ENCODE measurements around the gene ZNF646.

The ZNF646 gene

GRCh38 chr16:31073970-31074813, at the start of gene ZNF646, which contains the start of gene ZNF668:
Gene ZNF646, plus strand, starts transcription at chr16:31074422. Its CDS starts 1,903 bp downstream, at chr16:31076325.
Gene ZNF668, minus strand, starts transcription at chr16:31074240. Its CDS starts 9,781 bp downstream, at chr16:31064459.
- DNase-seq (ENCODE audit: insufficient read length, low spot score) (peak; percentile 95), FAIRE-seq (no peak)
- TF ChIP-seq, protein P1, sequence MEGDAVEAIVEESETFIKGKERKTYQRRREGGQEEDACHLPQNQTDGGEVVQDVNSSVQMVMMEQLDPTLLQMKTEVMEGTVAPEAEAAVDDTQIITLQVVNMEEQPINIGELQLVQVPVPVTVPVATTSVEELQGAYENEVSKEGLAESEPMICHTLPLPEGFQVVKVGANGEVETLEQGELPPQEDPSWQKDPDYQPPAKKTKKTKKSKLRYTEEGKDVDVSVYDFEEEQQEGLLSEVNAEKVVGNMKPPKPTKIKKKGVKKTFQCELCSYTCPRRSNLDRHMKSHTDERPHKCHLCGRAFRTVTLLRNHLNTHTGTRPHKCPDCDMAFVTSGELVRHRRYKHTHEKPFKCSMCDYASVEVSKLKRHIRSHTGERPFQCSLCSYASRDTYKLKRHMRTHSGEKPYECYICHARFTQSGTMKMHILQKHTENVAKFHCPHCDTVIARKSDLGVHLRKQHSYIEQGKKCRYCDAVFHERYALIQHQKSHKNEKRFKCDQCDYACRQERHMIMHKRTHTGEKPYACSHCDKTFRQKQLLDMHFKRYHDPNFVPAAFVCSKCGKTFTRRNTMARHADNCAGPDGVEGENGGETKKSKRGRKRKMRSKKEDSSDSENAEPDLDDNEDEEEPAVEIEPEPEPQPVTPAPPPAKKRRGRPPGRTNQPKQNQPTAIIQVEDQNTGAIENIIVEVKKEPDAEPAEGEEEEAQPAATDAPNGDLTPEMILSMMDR (IDR thresholded peaks at IDR 0.05; ENCODE audit: insufficient read depth, missing control alignments), result no peak

DNA sequence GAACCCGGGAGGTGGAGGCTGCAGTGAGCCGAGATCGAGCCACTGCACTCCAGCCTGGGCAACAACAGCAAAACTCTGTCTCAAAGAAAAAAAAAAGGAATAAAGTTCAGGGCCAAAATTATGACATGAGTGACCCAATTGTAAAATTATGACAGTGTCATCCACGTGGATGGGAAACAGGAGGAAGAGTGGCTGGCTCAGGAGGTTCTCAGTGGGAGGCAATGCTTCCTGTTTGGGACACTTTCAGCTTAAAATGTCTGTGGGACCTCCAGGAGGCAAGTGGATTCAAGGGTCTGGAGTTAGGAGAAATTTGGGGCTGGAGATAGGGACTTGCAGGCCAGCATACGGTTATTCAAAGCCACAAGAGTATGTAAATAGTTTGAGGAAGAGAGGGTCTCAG, 48.9 kb upstream of the ZNF646 start:
- FAIRE-seq, result no peak
- no peak for DNase-seq (ENCODE audit: insufficient read length, low spot score)
- TF ChIP-seq, protein P1 (IDR thresholded peaks at IDR 0.05; ENCODE audit: insufficient read depth, missing control alignments), result no peak

DNA sequence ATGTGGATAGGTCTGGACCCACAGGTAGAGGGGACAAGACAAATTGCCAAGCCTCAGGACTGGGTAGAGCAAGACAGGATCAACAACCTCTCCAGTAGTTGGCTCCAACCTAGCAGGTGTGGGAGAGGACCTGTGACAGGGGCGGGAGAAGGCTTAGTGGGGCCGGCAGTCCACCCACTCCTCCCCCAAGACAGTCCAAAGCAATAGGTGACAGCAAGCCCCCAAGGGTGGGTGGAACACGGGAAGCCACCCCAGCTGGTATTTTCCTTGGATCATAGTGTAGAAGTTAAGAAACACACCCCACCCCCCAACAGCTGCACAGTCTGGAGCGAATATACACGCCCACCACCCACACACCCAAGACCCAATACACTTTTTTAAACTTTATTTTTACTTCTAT, 45.0 kb upstream of the ZNF646 start:
- TF ChIP-seq, protein P1 (IDR thresholded peaks at IDR 0.05; ENCODE audit: insufficient read depth, missing control alignments), result no peak
- FAIRE-seq, result no peak
- DNase-seq (ENCODE audit: insufficient read length, low spot score), result no peak

DNA sequence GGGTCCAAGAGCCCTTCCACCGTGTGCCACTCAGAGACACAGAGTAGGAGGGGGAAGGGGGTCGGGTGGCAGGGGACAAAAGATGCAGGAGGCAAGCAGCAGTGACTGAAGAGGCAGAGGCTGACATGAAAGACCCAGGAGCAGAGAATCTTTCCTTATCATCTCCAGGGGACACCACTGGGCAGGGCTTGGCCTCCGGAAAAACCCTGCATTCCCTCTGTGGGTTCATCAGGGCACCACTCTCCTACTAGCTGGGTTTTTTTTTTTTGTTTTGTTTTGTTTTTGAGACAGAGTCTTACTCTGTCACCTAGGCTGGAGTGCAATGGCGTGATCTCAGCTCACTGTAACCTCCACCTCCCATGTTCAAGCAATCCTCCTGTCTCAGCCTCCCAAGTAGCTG, 42.9 kb upstream of the ZNF646 start:
- FAIRE-seq (no peak), DNase-seq (ENCODE audit: insufficient read length, low spot score) (no peak)
- TF ChIP-seq, protein P1 (IDR thresholded peaks at IDR 0.05; ENCODE audit: insufficient read depth, missing control alignments), result no peak

GRCh38 chr16:31032736-31033708, 41.2 kb upstream of the ZNF646 start, which contains the start of gene STX4:
Gene STX4, plus strand, starts transcription at chr16:31033558. Its CDS starts 248 bp downstream, at chr16:31033806.
- peak; percentile 81 for DNase-seq (ENCODE audit: insufficient read length, low spot score)
- TF ChIP-seq, protein P1 (IDR thresholded peaks at IDR 0.05; ENCODE audit: insufficient read depth, missing control alignments), result no peak
- no peak for FAIRE-seq

- TF ChIP-seq, protein P1 (IDR thresholded peaks at IDR 0.05; ENCODE audit: insufficient read depth, missing control alignments), result no peak
- DNase-seq (ENCODE audit: insufficient read length, low spot score) (peak; percentile 88), FAIRE-seq (no peak)
These were observed 40.3 kb upstream of the ZNF646 start for GRCh38 chr16:31033709-31034492.

Measured in D721Med (cell line).